SU-DHL-6 (cell line): ENCODE measurements around the gene ITGA2B.

Experiments used
- EZH2phosphoT487 ChIP-seq: fragments of 200-600 bp; sonication (generic), shearing (Covaris generic); conservative IDR thresholded peaks from 2 replicates; pipeline ENCODE4 v1.6.1; 2018; ENCODE audit warnings: mild to moderate bottlenecking, antibody characterized with exemption, low read length, moderate library complexity, mixed read lengths
- TF ChIP-seq, protein P1 (sequence below): fragments of 200-600 bp; sonication (generic); IDR thresholded peaks from one replicate; pipeline ENCODE4 v1.5.1; 2017; ENCODE audit warnings: antibody characterized with exemption, mild to moderate bottlenecking, low read length, moderate library complexity; ENCODE audit not compliant: insufficient read depth, poor library complexity, severe bottlenecking

GRCh38 chr17:44394833-44395232 lies 5.4 kb upstream of the ITGA2B start:
- TF ChIP-seq, protein P1, sequence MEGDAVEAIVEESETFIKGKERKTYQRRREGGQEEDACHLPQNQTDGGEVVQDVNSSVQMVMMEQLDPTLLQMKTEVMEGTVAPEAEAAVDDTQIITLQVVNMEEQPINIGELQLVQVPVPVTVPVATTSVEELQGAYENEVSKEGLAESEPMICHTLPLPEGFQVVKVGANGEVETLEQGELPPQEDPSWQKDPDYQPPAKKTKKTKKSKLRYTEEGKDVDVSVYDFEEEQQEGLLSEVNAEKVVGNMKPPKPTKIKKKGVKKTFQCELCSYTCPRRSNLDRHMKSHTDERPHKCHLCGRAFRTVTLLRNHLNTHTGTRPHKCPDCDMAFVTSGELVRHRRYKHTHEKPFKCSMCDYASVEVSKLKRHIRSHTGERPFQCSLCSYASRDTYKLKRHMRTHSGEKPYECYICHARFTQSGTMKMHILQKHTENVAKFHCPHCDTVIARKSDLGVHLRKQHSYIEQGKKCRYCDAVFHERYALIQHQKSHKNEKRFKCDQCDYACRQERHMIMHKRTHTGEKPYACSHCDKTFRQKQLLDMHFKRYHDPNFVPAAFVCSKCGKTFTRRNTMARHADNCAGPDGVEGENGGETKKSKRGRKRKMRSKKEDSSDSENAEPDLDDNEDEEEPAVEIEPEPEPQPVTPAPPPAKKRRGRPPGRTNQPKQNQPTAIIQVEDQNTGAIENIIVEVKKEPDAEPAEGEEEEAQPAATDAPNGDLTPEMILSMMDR, result no peak
- TF ChIP-seq EZH2phosphoT487, result no peak
